GM18511 (cell line): ENCODE data around the gene CFAP206.
A peak's percentile ranks its signal among the peaks of the same experiment; 100 is the strongest.

Source experiments
- ATAC-seq: cut with Tn5 transposase; IDR thresholded peaks from one replicate; pipeline ENCODE4 v1.9.1; 2021; ENCODE audit warnings: mild to moderate bottlenecking, moderate library complexity; ENCODE audit not compliant: unreplicated experiment

CFAP206 gene

GRCh38 chr6:87407901-87408720, at the start of gene CFAP206:
Gene CFAP206 (plus strand): TSS chr6:87407972. CDS start chr6:87409840, 1,868 bp downstream.
- peak; percentile 88 for ATAC-seq

- ATAC-seq: no peak
Measured at GRCh38 chr6:87364602-87365252, 43.0 kb upstream of the CFAP206 start.

- no peak for ATAC-seq
Measured at GRCh38 chr6:87366072-87366827, 41.5 kb upstream of the CFAP206 start.

- no peak for ATAC-seq
Measured at GRCh38 chr6:87366899-87367298, 40.9 kb upstream of the CFAP206 start.

- ATAC-seq: no peak
Measured at GRCh38 chr6:87373377-87373776, 34.4 kb upstream of the CFAP206 start.

GRCh38 chr6:87375315-87375714, 32.5 kb upstream of the CFAP206 start:
- ATAC-seq: no peak

GRCh38 chr6:87376643-87377042, 31.1 kb upstream of the CFAP206 start:
- no peak for ATAC-seq

GRCh38 chr6:87378947-87379346, 28.8 kb upstream of the CFAP206 start:
- ATAC-seq: no peak

GRCh38 chr6:87382861-87383260, 24.9 kb upstream of the CFAP206 start:
- ATAC-seq: no peak

- no peak for ATAC-seq
Measured at GRCh38 chr6:87384038-87384437, 23.7 kb upstream of the CFAP206 start.

GRCh38 chr6:87384449-87384848, 23.3 kb upstream of the CFAP206 start:
- no peak for ATAC-seq

GRCh38 chr6:87391334-87391733, 16.4 kb upstream of the CFAP206 start:
- ATAC-seq: peak; percentile 58

GRCh38 chr6:87393026-87393622, 14.6 kb upstream of the CFAP206 start:
- peak; percentile 75 for ATAC-seq

GRCh38 chr6:87395431-87395830, 12.3 kb upstream of the CFAP206 start:
- ATAC-seq: no peak

- peak; percentile 91 for ATAC-seq
Measured at GRCh38 chr6:87396595-87397392, 11.0 kb upstream of the CFAP206 start.

- no peak for ATAC-seq
Measured at GRCh38 chr6:87397656-87398055, 10.1 kb upstream of the CFAP206 start.

GRCh38 chr6:87401832-87402231, 5.9 kb upstream of the CFAP206 start:
- ATAC-seq: no peak

GRCh38 chr6:87407561-87407900, 241 bp upstream of the CFAP206 start:
- peak; percentile 8 for ATAC-seq

- ATAC-seq: peak; percentile 22
Measured at GRCh38 chr6:87408721-87409155, 966 bp downstream of the CFAP206 start.

- ATAC-seq: no peak
Measured at GRCh38 chr6:87419266-87419665, 11.5 kb downstream of the CFAP206 start.
